H1 (cell line): ENCODE results near the gene EPHA1. TPM values are rescaled to one million over a fixed set of nuclear protein-coding genes. Genes with fewer than 3 reads are reported as not detected.

Experiments
- CTCF ChIA-PET: fragments of 300-600 bp; sonication (Branson Sonifier 250); formaldehyde crosslinking; loops from one replicate; lab custom pipeline; 2021; ENCODE audit not compliant: partially characterized antibody; lab: Charles Lee
- POLR2A ChIA-PET: fragments of 300-600 bp; sonication (Branson Sonifier 250); formaldehyde crosslinking; loops from one replicate; lab custom pipeline; 2021; ENCODE audit warnings: inconsistent platforms; ENCODE audit not compliant: partially characterized antibody; lab: Charles Lee
- DNase-seq, 2 experiments: peaks; one replicate each; pipeline versions ENCODE4 v3.0.0 to v3.0.0-alpha.2; 2010 to 2022; ENCODE audit warnings: low spot score in 2 of 2, low read depth in 1 of 2, mixed read lengths in 1 of 2
- FAIRE-seq: peaks from 2 replicates; lab custom pipeline; 2011; peaks lifted over from hg19 to GRCh38; lab: Jason Lieb, UNC
- H2AFZ ChIP-seq: 2 replicates; pipeline ENCODE4 v1.8.1; 2012; ENCODE audit warnings: low read length, inconsistent platforms
- H2AK5ac ChIP-seq: 2 replicates; pipeline ENCODE4 v1.6.1; 2013; ENCODE audit warnings: low read depth, low read length
- H2BK120ac ChIP-seq: replicated peaks from 2 replicates; pipeline ENCODE3; 2013; ENCODE audit warnings: low read depth, low read length, inconsistent platforms
- H2BK12ac ChIP-seq: 2 replicates; pipeline ENCODE4 v1.6.1; 2013; ENCODE audit warnings: low read depth, low read length
- H2BK15ac ChIP-seq: 2 replicates; pipeline ENCODE4 v1.6.1; 2013; ENCODE audit warnings: low read length
- H2BK20ac ChIP-seq: 2 replicates; pipeline ENCODE4 v1.6.1; 2013; ENCODE audit warnings: low read length
- H2BK5ac ChIP-seq: 2 replicates; pipeline ENCODE4 v1.6.1; 2013; ENCODE audit warnings: low read depth, low read length
- H3K14ac ChIP-seq: 2 replicates; pipeline ENCODE4 v1.6.1; 2013; ENCODE audit warnings: inconsistent platforms; ENCODE audit not compliant: insufficient read length
- H3K18ac ChIP-seq: 2 replicates; pipeline ENCODE4 v1.6.1; 2013; ENCODE audit warnings: low read length; ENCODE audit errors: extremely low read depth
- H3K23ac ChIP-seq: 2 replicates; pipeline ENCODE4 v1.6.1; 2013; ENCODE audit warnings: inconsistent platforms; ENCODE audit not compliant: insufficient read length
- H3K23me2 ChIP-seq: 2 replicates; pipeline ENCODE4 v1.6.1; 2013; ENCODE audit warnings: low read depth, low read length
- H3K27ac ChIP-seq: 2 replicates; pipeline ENCODE4 v1.6.1; 2011; ENCODE audit warnings: low read depth, low read length, inconsistent platforms
- H3K27me3 ChIP-seq, 4 experiments: replicated peaks in 1 of 4; 1 replicate in 1 of 4; 2 replicates in 3 of 4; pipeline versions ENCODE4 v1.6.1 to v1.8.1; 2011 to 2013; ENCODE audit warnings: low read length in 3 of 4, mild to moderate bottlenecking in 3 of 4, inconsistent platforms in 2 of 4, mixed read lengths in 2 of 4, moderate library complexity in 1 of 4; ENCODE audit not compliant: control insufficient read depth in 3 of 4, insufficient read depth in 3 of 4; ENCODE audit errors: extremely low read depth in 1 of 4
- H3K36me3 ChIP-seq, 4 experiments: 2 replicates each; pipeline versions ENCODE4 v1.6.1 to v1.8.1; 2011 to 2013; ENCODE audit warnings: mild to moderate bottlenecking in 4 of 4, low read length in 3 of 4, moderate library complexity in 2 of 4, control low read depth in 1 of 4, inconsistent platforms in 1 of 4; ENCODE audit not compliant: insufficient read depth in 4 of 4, control insufficient read depth in 2 of 4
- H3K4ac ChIP-seq: replicated peaks from 2 replicates; pipeline ENCODE3; 2013; ENCODE audit warnings: low read length, low read depth, mixed read lengths, inconsistent platforms; ENCODE audit not compliant: insufficient read length
- H3K4me1 ChIP-seq, 4 experiments: replicated peaks in 1 of 4; 1 replicate in 1 of 4; 2 replicates in 3 of 4; pipeline versions ENCODE4 v1.6.1 to v1.8.1; 2011 to 2013; ENCODE audit warnings: low read length in 3 of 4, inconsistent platforms in 2 of 4, mixed read lengths in 1 of 4; ENCODE audit not compliant: insufficient read depth in 4 of 4, control insufficient read depth in 3 of 4
- H3K4me2 ChIP-seq, 2 experiments: 2 replicates each; pipeline versions ENCODE4 v1.6.1 to v1.8.1; 2011 to 2013; ENCODE audit warnings: low read depth in 2 of 2, low read length in 2 of 2, control low read depth in 1 of 2, inconsistent platforms in 1 of 2, mild to moderate bottlenecking in 1 of 2; ENCODE audit not compliant: insufficient read depth in 1 of 2
- H3K4me3 ChIP-seq, 4 experiments: fragments of 200-600, 300-600 bp in 1 of 4; sonication (generic), shearing (Covaris generic), sonication (Bioruptor Twin) in 1 of 4; 2 replicates each; pipeline versions ENCODE4 v1.5.1 to v1.8.1; 2011 to 2016; ENCODE audit warnings: low read length in 4 of 4, low read depth in 3 of 4, control low read depth in 2 of 4, inconsistent platforms in 2 of 4, mild to moderate bottlenecking in 2 of 4, mixed read lengths in 1 of 4, moderate library complexity in 1 of 4; ENCODE audit not compliant: insufficient read depth in 2 of 4; ENCODE audit errors: extremely low read depth in 1 of 4
- H3K56ac ChIP-seq: replicated peaks from 2 replicates; pipeline ENCODE3; 2013; ENCODE audit warnings: low read depth, mild to moderate bottlenecking, mixed read lengths, low read length, inconsistent platforms; ENCODE audit not compliant: insufficient read length
- H3K79me1 ChIP-seq: 2 replicates; pipeline ENCODE4 v1.6.1; 2013; ENCODE audit warnings: low read depth, low read length, control low read depth
- H3K79me2 ChIP-seq, 2 experiments: 2 replicates each; pipeline versions ENCODE4 v1.6.1 to v1.8.1; 2012 to 2013; ENCODE audit warnings: low read length in 2 of 2, mild to moderate bottlenecking in 2 of 2, inconsistent platforms in 1 of 2; ENCODE audit not compliant: insufficient read depth in 2 of 2, control insufficient read depth in 1 of 2
- H3K9ac ChIP-seq, 4 experiments: replicated peaks in 1 of 4; 1 replicate in 1 of 4; 2 replicates in 3 of 4; pipeline versions ENCODE4 v1.6.1 to v1.8.1; 2011 to 2013; ENCODE audit warnings: low read depth in 3 of 4, low read length in 3 of 4, control low read depth in 2 of 4, mild to moderate bottlenecking in 2 of 4, moderate library complexity in 2 of 4, inconsistent platforms in 1 of 4; ENCODE audit errors: extremely low read depth in 1 of 4
- H3K9me3 ChIP-seq, 2 experiments: 2 replicates each; pipeline versions ENCODE4 v1.6.1 to v1.8.1; 2012 to 2013; ENCODE audit warnings: mild to moderate bottlenecking in 2 of 2, moderate library complexity in 2 of 2, control low read depth in 1 of 2, inconsistent platforms in 1 of 2, low read depth in 1 of 2, low read length in 1 of 2, mixed read lengths in 1 of 2; ENCODE audit not compliant: insufficient read depth in 2 of 2
- H4K20me1 ChIP-seq, 2 experiments: replicated peaks in 1 of 2; 2 replicates each; pipeline versions ENCODE3 to v1.8.1; 2011 to 2013; ENCODE audit warnings: inconsistent platforms in 2 of 2, low read length in 2 of 2, mild to moderate bottlenecking in 1 of 2; ENCODE audit not compliant: insufficient read depth in 2 of 2, control insufficient read depth in 1 of 2
- H4K5ac ChIP-seq: 2 replicates; pipeline ENCODE4 v1.6.1; 2013; ENCODE audit warnings: low read length, low read depth, mixed read lengths, inconsistent platforms; ENCODE audit not compliant: insufficient read length
- H4K8ac ChIP-seq: 2 replicates; pipeline ENCODE4 v1.8.0; 2013; ENCODE audit warnings: mild to moderate bottlenecking, moderate library complexity, low read length, inconsistent platforms; ENCODE audit not compliant: insufficient read depth; ENCODE audit errors: extremely low read depth
- H4K91ac ChIP-seq: replicated peaks from 2 replicates; pipeline ENCODE3; 2013; ENCODE audit warnings: low read length, mixed read lengths, inconsistent platforms; ENCODE audit not compliant: insufficient read length
- BACH1 ChIP-seq: IDR thresholded peaks from 2 replicates; pipeline ENCODE4 v1.6.1; 2012; ENCODE audit warnings: low read length, improper control_type of control experiment
- CBX5 ChIP-seq: fragments of 300-800, 300-1000 bp; sonication (generic); IDR thresholded peaks from 2 replicates; pipeline ENCODE4 v1.7.1; 2016; ENCODE audit warnings: antibody characterized with exemption, low read length, low read depth
- CHD2 ChIP-seq: IDR thresholded peaks from 2 replicates; pipeline ENCODE4 v1.6.1; 2012; ENCODE audit warnings: low read length, improper control_type of control experiment
- CTBP2 ChIP-seq: IDR thresholded peaks from 2 replicates; pipeline ENCODE4 v1.7.0; 2011; ENCODE audit warnings: borderline replicate concordance, mild to moderate bottlenecking, moderate library complexity, mixed read lengths, low read length; ENCODE audit not compliant: insufficient read depth, insufficient read length
- EGR1 ChIP-seq: IDR thresholded peaks from 2 replicates; pipeline ENCODE4 v1.6.1; 2011; ENCODE audit warnings: low read depth, low read length, borderline replicate concordance
- RXRA ChIP-seq: IDR thresholded peaks from 2 replicates; pipeline ENCODE4 v1.6.1; 2011; ENCODE audit warnings: low read depth, mild to moderate bottlenecking, low read length, moderate library complexity; ENCODE audit not compliant: insufficient read depth
- TAF7 ChIP-seq: optimal IDR thresholded peaks from 2 replicates; pipeline ENCODE3; 2011; ENCODE audit warnings: low read depth, mild to moderate bottlenecking, inconsistent platforms, low read length, moderate library complexity, borderline replicate concordance
- WGBS, 2 experiments: shearing (Covaris generic) in 1 of 2; methylation state at CpG; one replicate each; pipeline versions ENCODE4 v1.1.6 to v1.1.7; 2013 to 2015; ENCODE audit warnings: low lambda C conversion rate in 2 of 2, mixed read lengths in 2 of 2, inconsistent platforms in 1 of 2, low coverage in 1 of 2, missing lambda C conversion rate in 1 of 2; ENCODE audit not compliant: insufficient replicate concordance in 2 of 2, insufficient coverage in 1 of 2, insufficient read length in 1 of 2; ENCODE audit errors: extremely low coverage in 1 of 2, missing lambda C conversion rate in 1 of 2; 5-methylcytosine and 5-hydroxymethylcytosine counted together
- polyA plus RNA-seq, 7 experiments: library from polyadenylated mRNA; depleted of rRNA in 3 of 7; stranded (reverse) in 5 of 7; unstranded in 2 of 7; fragments of >200 nt in 5 of 7; fragments of 200-250 nt in 2 of 7; gene quantifications; 1 replicate in 5 of 7; 2 replicates in 1 of 7; 4 replicates in 1 of 7; pipeline versions ENCODE4 v1.2.1 to v1.2.3, GENCODE V29; 2011 to 2013; ENCODE audit warnings: missing spikeins in 2 of 7, mixed read lengths in 2 of 7
- total RNA-seq: library from RNA; stranded (reverse); fragmentation: NEBNext Ultra II Directional; extraction: Animal tissue kit (Norgen Biotek cat#: 25700); gene quantifications from 2 replicates; pipeline ENCODE4 v1.2.1, GENCODE V29; 2021

The EPHA1 gene
- total and polyA plus RNA-seq, 2 of the 8 experiments (the other 6 are each of a cell fraction or from before 2014, with no cell fraction given): 86.5 to 133 TPM

GRCh38 chr7:143413123-143413522 is 4.5 kb upstream of the EPHA1 start:
- Histone ChIP-seq H2BK120ac (peak overlapping the region; percentile 69), H2AFZ (no peak overlapping the region), H3K27ac (no peak overlapping the region), H3K4me1 (peaks cover 6 to 15% (median 14%) of the 10 kb centered on the region in 4 experiments), H3K9me3 (no peaks in the 10 kb centered on the region), H3K14ac (no peak overlapping the region), H2AK5ac (no peak overlapping the region; the same call in 1 of the 2 replicates), H3K36me3 (no peaks in the 10 kb centered on the region), H3K9ac (no peak overlapping the region), H4K5ac (no peak overlapping the region), H3K79me1 (peaks cover 2% of the 10 kb centered on the region), H4K8ac (no peak overlapping the region), H3K4ac (peak overlapping the region; percentile 55), H3K4me3 (no peak overlapping the region), H3K79me2 (peaks cover 0 to 3% of the 10 kb centered on the region in 2 experiments; a peak in 3 of 4 replicates), H3K56ac (peak overlapping the region; percentile 4), H3K18ac (0 out of 2 replicates have a peak overlapping the region, but pooled peaks have one; percentile 56), H4K20me1 (no peaks in the 10 kb centered on the region), H3K27me3 (no peaks in the 10 kb centered on the region), H3K23ac (no peak overlapping the region), H2BK5ac (peak overlapping the region; percentile 77; the same call in 1 of the 2 replicates), H2BK15ac (no peak overlapping the region), H2BK20ac (peak overlapping the region; percentile 86; the same call in 1 of the 2 replicates), H3K4me2 (no peak overlapping the region), H2BK12ac (peak overlapping the region; percentile 92; the same call in 1 of the 2 replicates), H3K23me2 (peaks cover under 1% of the 10 kb centered on the region), H4K91ac (peak overlapping the region; percentile 54)
- CTCF ChIA-PET: interaction anchor here (1.0 to 13.5 kb wide), 2 partner anchors 10 to 19 kb away, joined by 4 to 242 read pairs; no protein-coding TSS in a partner anchor
- no peak for TF ChIP-seq RXRA
- no peak for TF ChIP-seq CTBP2
- TF ChIP-seq EGR1: no peak
- TF ChIP-seq BACH1: no peak
- no peak for TF ChIP-seq TAF7
- TF ChIP-seq CHD2: no peak
- TF ChIP-seq CBX5: no peak
- POLR2A ChIA-PET: no interaction called here
- DNase-seq (no peak), FAIRE-seq (no peak)
- WGBS, 2 experiments: 85% methylated on average over 8 of the region's 8 CpGs; no CpG with 5 or more reads in 1 of the 2 experiments
